IMR-90 (cell line): ENCODE results near the gene C11orf86. TPM values are rescaled to one million over a fixed set of nuclear protein-coding genes. Genes with fewer than 3 reads are reported as not detected.

Experiments
- ATAC-seq: fragments of 200-7000 bp; cut with Tn5 transposase; 2 replicates; pipeline ENCODE4 v1.9.1; 2020; ENCODE audit warnings: low read depth, mild to moderate bottlenecking, moderate library complexity
- BruUV-seq: library from RNA; stranded (reverse); fragments of 400-500 nt; replicated peaks from 2 replicates; lab custom pipeline; 2021; lab: Mats Ljungman, UMichigan
- CTCF ChIA-PET: fragments of 300-600 bp; formaldehyde crosslinking; extraction: SDS; loops from one replicate; lab custom pipeline; 2021; ENCODE audit warnings: antibody characterized with exemption; lab: Yijun Ruan, JAX
- POLR2A ChIA-PET: fragments of 300-600 bp; sonication (Branson Sonifier 250); formaldehyde crosslinking; loops from one replicate; lab custom pipeline; 2022; ENCODE audit warnings: antibody characterized with exemption; ENCODE audit not compliant: unreplicated experiment; lab: Charles Lee
- DNase-seq: peaks from one replicate; pipeline ENCODE4 v3.0.0; 2013
- H2AFZ ChIP-seq: replicated peaks from 2 replicates; pipeline ENCODE3; 2013; ENCODE audit warnings: low read length, mild to moderate bottlenecking; ENCODE audit not compliant: poor library complexity
- H2AK5ac ChIP-seq: 2 replicates; pipeline ENCODE4 v1.6.1; 2013; ENCODE audit warnings: low read depth, low read length, inconsistent platforms
- H2AK9ac ChIP-seq: replicated peaks from 2 replicates; pipeline ENCODE3; 2013; ENCODE audit warnings: mild to moderate bottlenecking, low read depth, low read length, moderate library complexity; ENCODE audit not compliant: poor library complexity
- H2BK120ac ChIP-seq: 2 replicates; pipeline ENCODE4 v1.6.1; 2013; ENCODE audit warnings: low read depth, low read length, inconsistent platforms
- H2BK15ac ChIP-seq: 3 replicates; pipeline ENCODE4 v1.6.1; 2013; ENCODE audit warnings: low read depth, low read length, inconsistent platforms
- H2BK20ac ChIP-seq: 2 replicates; pipeline ENCODE4 v1.6.1; 2013; ENCODE audit warnings: low read depth, mild to moderate bottlenecking, inconsistent platforms, low read length, moderate library complexity
- H2BK5ac ChIP-seq: 2 replicates; pipeline ENCODE4 v1.6.1; 2013; ENCODE audit warnings: mild to moderate bottlenecking, low read depth, low read length, inconsistent platforms; ENCODE audit not compliant: poor library complexity, severe bottlenecking
- H3K14ac ChIP-seq: replicated peaks from 2 replicates; pipeline ENCODE4 v1.6.1; 2013; ENCODE audit warnings: low read depth, low read length, inconsistent platforms
- H3K18ac ChIP-seq: 2 replicates; pipeline ENCODE4 v1.6.1; 2013; ENCODE audit warnings: low read depth, low read length, control low read depth
- H3K23ac ChIP-seq: 2 replicates; pipeline ENCODE4 v1.6.1; 2013; ENCODE audit warnings: low read depth, low read length, inconsistent platforms
- H3K27ac ChIP-seq: 2 replicates; pipeline ENCODE4 v1.5.1; 2013; ENCODE audit warnings: mild to moderate bottlenecking, control low read depth, low read length; ENCODE audit not compliant: insufficient read depth
- H3K27me3 ChIP-seq: 2 replicates; pipeline ENCODE4 v1.6.1; 2013; ENCODE audit warnings: low read length; ENCODE audit not compliant: control insufficient read depth, insufficient read depth
- H3K36me3 ChIP-seq: 2 replicates; pipeline ENCODE4 v1.6.1; 2013; ENCODE audit warnings: low read length, mixed read lengths; ENCODE audit not compliant: control insufficient read depth, insufficient read depth
- H3K4ac ChIP-seq: 2 replicates; pipeline ENCODE4 v1.6.1; 2013; ENCODE audit warnings: low read depth, low read length, inconsistent platforms
- H3K4me1 ChIP-seq: 2 replicates; pipeline ENCODE4 v1.6.1; 2013; ENCODE audit warnings: low read length, mixed read lengths; ENCODE audit not compliant: control insufficient read depth, insufficient read depth
- H3K4me2 ChIP-seq: 2 replicates; pipeline ENCODE4 v1.6.1; 2013; ENCODE audit warnings: low read depth, mild to moderate bottlenecking, control low read depth, low read length, moderate library complexity
- H3K4me3 ChIP-seq: 2 replicates; pipeline ENCODE4 v1.5.1; 2013; ENCODE audit warnings: low read depth, mild to moderate bottlenecking, control low read depth, low read length, moderate library complexity; ENCODE audit not compliant: insufficient read depth
- H3K56ac ChIP-seq: 2 replicates; pipeline ENCODE4 v1.6.1; 2013; ENCODE audit warnings: low read length, inconsistent platforms; ENCODE audit not compliant: insufficient read depth; ENCODE audit errors: extremely low read depth
- H3K79me1 ChIP-seq, 2 experiments: 2 replicates each; pipeline ENCODE4 v1.6.1; 2013; ENCODE audit warnings: low read length in 2 of 2, inconsistent platforms in 1 of 2, low read depth in 1 of 2
- H3K9ac ChIP-seq: 2 replicates; pipeline ENCODE4 v1.6.1; 2013; ENCODE audit warnings: low read depth, low read length, control low read depth
- H3K9me1 ChIP-seq: 2 replicates; pipeline ENCODE4 v1.6.1; 2013; ENCODE audit warnings: low read length, inconsistent platforms; ENCODE audit not compliant: insufficient read depth
- H3K9me3 ChIP-seq: 2 replicates; pipeline ENCODE4 v1.6.1; 2013; ENCODE audit warnings: low read length; ENCODE audit not compliant: control insufficient read depth, insufficient read depth
- H4K20me1 ChIP-seq: 2 replicates; pipeline ENCODE4 v1.6.1; 2013; ENCODE audit warnings: low read length, inconsistent platforms; ENCODE audit not compliant: insufficient read depth
- H4K5ac ChIP-seq: 2 replicates; pipeline ENCODE4 v1.6.1; 2013; ENCODE audit warnings: mild to moderate bottlenecking, low read depth, low read length, control low read depth
- H4K8ac ChIP-seq, 2 experiments: 2 replicates each; pipeline ENCODE4 v1.6.1; 2013; ENCODE audit warnings: low read depth in 2 of 2, low read length in 2 of 2, control low read depth in 1 of 2, inconsistent platforms in 1 of 2
- H4K91ac ChIP-seq: 2 replicates; pipeline ENCODE4 v1.6.1; 2013; ENCODE audit warnings: low read depth, low read length, inconsistent platforms; ENCODE audit not compliant: insufficient read depth
- CEBPB ChIP-seq: IDR thresholded peaks from 2 replicates; pipeline ENCODE4 v1.6.1; 2012; ENCODE audit warnings: low read depth, low read length, improper control_type of control experiment
- CHD1 ChIP-seq: IDR thresholded peaks from 2 replicates; pipeline ENCODE4 v1.6.1; 2012; ENCODE audit warnings: low read depth, low read length, improper control_type of control experiment
- CTCF ChIP-seq: conservative IDR thresholded peaks from 2 replicates; pipeline ENCODE4 v1.5.1; 2012; ENCODE audit warnings: mild to moderate bottlenecking, low read depth, low read length, improper control_type of control experiment
- ELK1 ChIP-seq: fragments of 150-350 bp; IDR thresholded peaks from 2 replicates; pipeline ENCODE4 v1.6.1; 2016; ENCODE audit warnings: low read depth, mild to moderate bottlenecking, low read length, moderate library complexity, borderline replicate concordance
- FOS ChIP-seq: fragments of 150-350 bp; IDR thresholded peaks from 2 replicates; pipeline ENCODE4 v1.6.1; 2016; ENCODE audit warnings: low read depth, low read length
- MAFK ChIP-seq: IDR thresholded peaks from 2 replicates; pipeline ENCODE4 v1.6.1; 2012; ENCODE audit warnings: low read depth, low read length, improper control_type of control experiment
- MAZ ChIP-seq: IDR thresholded peaks from 2 replicates; pipeline ENCODE4 v1.6.1; 2012; ENCODE audit warnings: low read depth, mild to moderate bottlenecking, low read length, improper control_type of control experiment, moderate library complexity, borderline replicate concordance
- MXI1 ChIP-seq: IDR thresholded peaks from 2 replicates; pipeline ENCODE4 v1.6.1; 2012; ENCODE audit warnings: low read depth, mild to moderate bottlenecking, low read length, moderate library complexity, borderline replicate concordance
- POLR2A ChIP-seq: IDR thresholded peaks from 2 replicates; pipeline ENCODE4 v1.6.1; 2012; ENCODE audit warnings: mild to moderate bottlenecking, low read depth, low read length
- RAD21 ChIP-seq: IDR thresholded peaks from 2 replicates; pipeline ENCODE4 v1.6.1; 2012; ENCODE audit warnings: low read length, improper control_type of control experiment
- RCOR1 ChIP-seq: IDR thresholded peaks from 2 replicates; pipeline ENCODE4 v1.6.1; 2012; ENCODE audit warnings: mild to moderate bottlenecking, low read length, improper control_type of control experiment; ENCODE audit not compliant: insufficient replicate concordance
- SMC3 ChIP-seq: fragments of 150-350 bp; IDR thresholded peaks from 2 replicates; pipeline ENCODE4 v1.6.1; 2016; ENCODE audit warnings: low read depth, mild to moderate bottlenecking, antibody characterized with exemption, low read length, moderate library complexity
- USF2 ChIP-seq: fragments of 150-350 bp; IDR thresholded peaks from 2 replicates; pipeline ENCODE4 v1.6.1; 2017; ENCODE audit warnings: mild to moderate bottlenecking, antibody characterized with exemption, low read length, low read depth
- WGBS, 2 experiments: methylation state at CpG; one replicate each; pipeline versions ENCODE4 v1.1.5 to v1.1.7; 2013; ENCODE audit warnings: missing lambda C conversion rate in 2 of 2; ENCODE audit not compliant: insufficient read length in 1 of 2; ENCODE audit errors: extremely low coverage in 2 of 2; 5-methylcytosine and 5-hydroxymethylcytosine counted together
- dilution Hi-C: fragments of 300-500 bp; cut with HindIII; formaldehyde crosslinking; loops from one replicate; pipeline ENCODE4 v1.14.3; 2018; ENCODE audit warnings: low sequenced_read_pairs; ENCODE audit not compliant: unreplicated experiment
- in situ Hi-C: fragments of 300-500 bp; cut with MboI; formaldehyde crosslinking; loops from 3 replicates; pipeline ENCODE4 v1.14.3; 2019; ENCODE audit warnings: low sequenced_read_pairs, inconsistent platforms, mixed read lengths
- intact Hi-C: fragments of 100-400 bp; cut with micrococcal nuclease; formaldehyde crosslinking; loops from 2 replicates; pipeline ENCODE4 v1.10.0; 2022
- polyA plus RNA-seq, 3 experiments: library from polyadenylated mRNA; depleted of rRNA; stranded (reverse); fragments of >200 nt; gene quantifications; 2 replicates each; pipeline ENCODE4 v1.2.3, GENCODE V29; 2012; ENCODE audit warnings: low replicate concordance in 1 of 3
- total RNA-seq: library from RNA; depleted of rRNA; stranded (reverse); fragments of >200 nt; gene quantifications from 2 replicates; pipeline ENCODE4 v1.2.3, GENCODE V29; 2012

C11orf86 gene
- total and polyA plus RNA-seq, 2 of the 4 experiments (the other 2 are of a cell fraction): not detected

- ATAC-seq (peak; percentile 96), DNase-seq (peak; percentile 100)
- ChIA-PET CTCF (interaction anchor here (0.6 to 1.5 kb wide), 2 partner anchors 67 to 316 kb away, joined by 3 to 4 read pairs; no protein-coding TSS in a partner anchor), POLR2A (interaction anchor here (0.6 kb wide), 1 partner anchor 95 kb away, joined by 6 read pairs; no protein-coding TSS in a partner anchor)
- H3K56ac ChIP-seq: no peak within 1 kb of the TSS
- WGBS, 2 experiments: 2% methylated on average over 43 of the region's 74 CpGs; no CpG with 5 or more reads in 1 of the 2 experiments
- H3K9me3 ChIP-seq: no peaks in the 10 kb centered on the region
- H4K91ac ChIP-seq: peak within 1 kb of the TSS; percentile 65
- H2BK15ac ChIP-seq: peak within 1 kb of the TSS; percentile 60; the same call in 2 of the 3 replicates
- peak within 1 kb of the TSS; percentile 58 for H2BK120ac ChIP-seq
- H3K27me3 ChIP-seq: no peaks in the 10 kb centered on the region
- H3K4ac ChIP-seq: peak within 1 kb of the TSS; percentile 86
- peaks cover 14% of the 10 kb centered on the region for H3K9me1 ChIP-seq
- H3K4me3 ChIP-seq: peak within 1 kb of the TSS; percentile 73
- no TSS peak for BruUV-seq
- in situ Hi-C loops: no loop called here
- peak within 1 kb of the TSS; percentile 51 for H2BK5ac ChIP-seq
- intact Hi-C loops: loop anchor here (2.0 to 5.0 kb wide), 2 partner anchors 74 to 76 kb away; no protein-coding TSS in a partner anchor
- peaks cover 16% of the 10 kb centered on the region for H3K4me1 ChIP-seq
- H4K5ac ChIP-seq: peak within 1 kb of the TSS; percentile 79
- peak within 1 kb of the TSS; percentile 68 for H3K27ac ChIP-seq
- peak within 1 kb of the TSS; percentile 46; the same call in 1 of the 2 replicates for H2BK20ac ChIP-seq
- peaks cover 5% of the 10 kb centered on the region; the same call in 1 of the 2 replicates for H4K20me1 ChIP-seq
- peak within 1 kb of the TSS; percentile 85 for H3K18ac ChIP-seq
- peak within 1 kb of the TSS; percentile 78 for H3K14ac ChIP-seq
- H3K36me3 ChIP-seq: peaks cover 2% of the 10 kb centered on the region; the same call in 1 of the 2 replicates
- H2AK5ac ChIP-seq: peak within 1 kb of the TSS; percentile 81
- H3K9ac ChIP-seq: peak within 1 kb of the TSS; percentile 57
- dilution Hi-C loops: no loop called here
- H3K4me2 ChIP-seq: peak within 1 kb of the TSS; percentile 93
- H3K23ac ChIP-seq: peak within 1 kb of the TSS; percentile 86
- H2AK9ac ChIP-seq: peak within 1 kb of the TSS; percentile 66
- peaks cover 0 to 29% of the 10 kb centered on the region in 2 experiments; a peak in 2 of 4 replicates for H3K79me1 ChIP-seq
- peak within 1 kb of the TSS; percentile 98 for H2AFZ ChIP-seq
- peak within 1 kb of the TSS; percentile 12 to 79; a peak in 3 of 4 replicates for H4K8ac ChIP-seq
- TF ChIP-seq CEBPB: no peak
- peak; percentile 24 for TF ChIP-seq RAD21
- TF ChIP-seq RCOR1: no peak
- TF ChIP-seq ELK1: no peak
- TF ChIP-seq MXI1: peak; percentile 96
- TF ChIP-seq MAZ: peak; percentile 85; the same call in 1 of the 2 replicates
- no peak for TF ChIP-seq CTCF
- TF ChIP-seq SMC3: no peak
- TF ChIP-seq USF2: peak; percentile 98
- TF ChIP-seq POLR2A: peak; percentile 92
- no peak for TF ChIP-seq FOS
- no peak for TF ChIP-seq MAFK
- no peak for TF ChIP-seq CHD1
Measured at GRCh38 chr11:66958232-66958955, 16.7 kb upstream of the C11orf86 start, which contains the start of gene PC. PC (minus strand) TSS chr11:66958383; CDS start chr11:66872159, 86,224 bp downstream.
